Hematopoietic multipotent progenitor cell treated with erythropoietin and hydrocortisone succinate and interleukin-3 and kit ligand, for 6 days (in vitro differentiated cells): Measurements from ENCODE around the gene KAZN.

Source experiments
- DNase-seq: peaks from one replicate; pipeline ENCODE4 v3.0.0-alpha.2; 2015

Gene KAZN

DNA sequence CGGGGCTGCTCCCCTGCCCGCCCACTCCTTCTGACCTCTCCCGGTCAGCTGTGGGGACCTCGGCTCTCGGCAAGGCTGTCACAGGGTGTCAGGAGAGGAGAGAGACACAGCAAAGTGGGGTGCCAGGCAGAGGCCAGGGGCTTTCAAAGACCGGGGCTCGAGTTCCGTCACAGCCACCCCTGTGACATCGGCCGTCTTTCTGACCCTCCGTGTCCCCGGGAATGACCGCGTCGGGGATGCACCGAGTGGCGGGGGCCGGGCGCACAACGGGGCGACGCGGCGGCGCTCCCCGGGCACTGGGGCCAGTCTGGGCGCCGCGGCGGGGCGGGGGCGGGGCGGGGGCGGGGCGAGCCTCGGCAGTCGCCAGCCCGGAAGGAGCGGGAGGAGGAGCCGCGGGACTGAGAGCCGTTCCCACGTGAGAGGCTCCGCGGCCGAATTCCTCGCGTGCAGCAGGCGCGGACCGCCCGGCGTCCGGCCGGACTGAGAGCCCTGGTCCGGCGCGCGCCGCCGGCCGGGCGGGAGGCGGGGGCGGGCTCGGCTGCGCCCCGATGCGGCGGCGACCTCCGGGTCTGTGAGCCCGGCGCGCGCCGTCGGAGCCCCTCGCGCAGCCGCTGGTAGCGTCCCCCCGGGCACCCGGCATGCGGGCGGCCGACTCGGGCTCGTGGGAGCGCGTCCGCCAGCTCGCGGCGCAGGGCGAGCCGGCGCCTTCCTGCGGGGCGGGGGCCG is 325.4 kb downstream of the KAZN start:
- peak; percentile 73 for DNase-seq

DNA sequence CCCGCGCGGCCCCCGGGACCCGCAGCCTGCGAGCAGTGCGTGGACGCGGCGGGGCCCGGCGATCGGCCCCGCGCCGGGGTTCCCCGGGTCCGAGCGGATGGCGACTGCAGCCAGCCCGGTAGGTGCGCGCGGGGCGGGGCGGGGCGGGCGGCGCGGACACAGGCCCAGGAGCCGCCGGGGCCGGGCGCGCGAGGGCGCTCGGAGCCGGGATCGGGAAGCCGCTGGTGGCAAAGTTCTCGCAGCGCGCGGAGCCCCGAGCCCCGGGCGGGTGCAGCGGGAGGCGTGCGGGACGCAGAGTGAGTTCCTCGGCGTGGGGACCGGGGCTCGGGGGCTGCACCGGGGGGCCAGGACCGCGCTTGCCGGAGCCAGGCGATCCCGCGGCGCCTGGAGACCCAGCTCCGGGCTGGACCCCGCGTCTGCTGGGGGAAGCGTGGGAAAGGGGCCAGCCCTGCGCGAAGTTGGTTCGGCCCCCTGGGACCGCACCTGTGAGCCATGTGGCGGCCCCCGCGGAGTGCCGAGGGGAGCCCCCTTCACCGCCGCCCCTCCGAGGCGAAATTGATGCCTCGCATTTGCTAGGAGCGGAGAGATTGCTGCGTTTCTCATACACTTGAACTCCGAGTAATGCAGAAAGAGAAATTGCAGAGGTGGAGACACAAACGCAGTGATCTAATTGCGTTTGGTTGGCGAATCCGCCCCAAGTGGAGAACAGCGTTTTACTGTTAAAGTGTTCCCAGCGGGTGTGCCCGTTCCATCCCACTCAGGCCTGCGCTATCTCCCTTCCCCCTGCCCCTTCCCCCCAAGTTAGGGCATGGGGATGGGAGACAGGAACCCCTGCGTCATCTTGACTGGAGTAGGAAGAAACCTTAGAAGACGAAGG is 326.2 kb downstream of the KAZN start:
- peak; percentile 41 for DNase-seq

DNA sequence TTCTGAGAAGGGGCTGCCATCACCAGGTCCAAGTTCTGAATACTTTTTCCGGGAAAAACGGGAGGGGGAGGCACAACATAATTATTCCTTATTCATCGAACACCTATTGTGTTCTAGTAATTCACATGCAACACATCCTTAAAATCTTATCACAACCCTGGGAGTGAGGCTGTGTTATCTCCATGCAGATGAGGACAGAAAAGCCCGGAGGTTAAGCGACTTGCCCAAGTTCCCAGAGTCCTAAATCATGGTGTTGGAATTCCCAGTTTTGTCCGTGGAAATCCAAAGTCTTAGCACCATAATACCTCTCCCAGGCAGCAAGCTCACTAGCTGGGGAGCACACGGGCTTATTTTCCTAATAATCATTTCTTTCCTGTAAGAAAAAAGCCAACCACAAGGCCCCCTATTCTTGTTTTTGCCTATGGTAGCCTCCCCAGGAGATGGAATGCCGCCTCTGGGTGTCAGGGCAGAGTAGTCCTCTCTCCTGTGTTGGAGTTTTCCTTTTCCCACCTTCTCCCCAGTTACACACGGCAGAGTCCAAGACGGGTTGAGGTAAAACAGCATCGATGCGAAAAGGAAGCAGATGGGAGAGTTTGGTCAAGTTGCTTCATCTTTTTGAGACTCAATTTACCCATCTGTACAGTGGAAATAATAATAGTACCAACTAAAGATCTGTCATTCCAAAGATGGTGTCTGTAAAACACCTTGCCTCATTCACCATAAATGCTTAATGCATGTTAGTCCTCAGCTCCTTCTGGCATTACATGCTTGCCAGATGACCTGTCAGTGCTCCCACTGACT is 327.1 kb downstream of the KAZN start:
- no peak for DNase-seq

DNA sequence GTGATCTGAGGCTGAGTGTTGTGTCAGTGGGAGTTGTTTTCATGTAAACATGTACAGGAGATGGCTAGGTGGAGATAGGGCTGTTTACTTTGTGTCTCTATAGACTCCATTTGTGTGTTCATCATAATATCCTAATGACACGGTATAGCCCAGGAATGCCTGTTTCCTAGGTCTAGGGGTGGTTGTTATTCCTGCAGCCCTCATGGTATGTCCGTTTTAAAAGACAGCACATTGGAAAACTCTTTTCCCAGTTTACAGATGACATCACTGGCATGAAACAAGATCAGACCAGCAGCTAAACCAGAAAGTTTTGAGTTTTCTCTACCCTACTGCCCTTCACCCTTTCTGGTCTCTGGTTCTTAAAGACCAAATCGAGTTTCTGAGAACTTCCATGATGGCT is 327.7 kb downstream of the KAZN start:
- DNase-seq = no peak

DNA sequence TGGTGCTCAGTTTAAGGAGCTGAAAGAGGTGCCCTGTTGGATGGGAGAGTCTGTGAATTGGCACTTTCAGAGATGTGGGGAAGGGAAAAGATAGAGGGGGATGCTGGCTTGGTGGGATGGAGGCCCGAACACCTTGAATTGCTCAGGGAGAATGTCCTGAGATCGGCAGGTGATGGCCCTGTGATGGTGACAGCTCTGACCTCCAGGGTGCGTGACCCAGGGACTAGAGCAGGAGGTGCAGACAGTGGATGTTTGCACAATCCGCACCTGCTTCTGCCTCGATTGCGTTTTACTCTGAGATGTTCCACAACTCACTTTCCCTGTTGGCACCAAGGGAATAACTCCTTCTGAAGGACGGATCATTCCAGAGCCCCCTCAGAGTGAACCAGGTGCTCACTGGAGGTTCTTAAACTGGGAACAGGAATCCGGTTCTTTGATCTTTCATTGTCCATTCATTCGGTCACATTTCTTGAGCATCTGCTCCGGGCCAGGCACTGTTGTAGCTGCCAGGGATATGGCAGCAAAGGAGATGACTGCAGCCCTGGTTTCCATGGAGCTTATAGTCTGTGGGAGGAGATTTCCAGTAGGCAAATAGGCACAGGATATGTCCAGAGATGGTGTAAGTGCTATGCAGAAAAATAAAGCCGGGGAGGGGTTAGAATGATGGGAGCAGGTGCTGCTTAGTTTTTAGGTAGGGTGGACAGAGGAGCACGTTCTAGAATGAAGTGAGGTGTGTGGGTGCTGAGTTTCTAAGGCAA is 328.5 kb downstream of the KAZN start:
- no peak for DNase-seq

DNA sequence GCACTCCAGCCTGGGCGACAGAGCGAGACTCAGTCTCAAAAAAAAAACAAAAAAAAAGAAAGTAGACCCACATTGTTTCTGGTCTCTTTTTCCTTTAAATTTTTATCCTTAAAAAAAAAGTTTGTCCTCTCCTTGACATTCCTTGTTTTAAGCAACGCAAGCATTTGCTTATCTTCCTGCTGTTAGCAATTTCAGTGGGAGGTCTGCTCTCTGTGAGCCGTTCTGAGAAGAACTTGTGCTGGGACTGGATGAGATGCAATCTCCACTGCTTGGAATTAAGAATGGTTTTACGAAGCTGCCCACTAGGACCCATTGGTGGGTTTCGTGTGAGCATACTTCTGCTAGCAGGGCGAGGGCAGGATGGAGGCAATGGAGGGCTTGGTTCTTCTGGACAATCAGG is 329.9 kb downstream of the KAZN start:
- DNase-seq = no peak

DNA sequence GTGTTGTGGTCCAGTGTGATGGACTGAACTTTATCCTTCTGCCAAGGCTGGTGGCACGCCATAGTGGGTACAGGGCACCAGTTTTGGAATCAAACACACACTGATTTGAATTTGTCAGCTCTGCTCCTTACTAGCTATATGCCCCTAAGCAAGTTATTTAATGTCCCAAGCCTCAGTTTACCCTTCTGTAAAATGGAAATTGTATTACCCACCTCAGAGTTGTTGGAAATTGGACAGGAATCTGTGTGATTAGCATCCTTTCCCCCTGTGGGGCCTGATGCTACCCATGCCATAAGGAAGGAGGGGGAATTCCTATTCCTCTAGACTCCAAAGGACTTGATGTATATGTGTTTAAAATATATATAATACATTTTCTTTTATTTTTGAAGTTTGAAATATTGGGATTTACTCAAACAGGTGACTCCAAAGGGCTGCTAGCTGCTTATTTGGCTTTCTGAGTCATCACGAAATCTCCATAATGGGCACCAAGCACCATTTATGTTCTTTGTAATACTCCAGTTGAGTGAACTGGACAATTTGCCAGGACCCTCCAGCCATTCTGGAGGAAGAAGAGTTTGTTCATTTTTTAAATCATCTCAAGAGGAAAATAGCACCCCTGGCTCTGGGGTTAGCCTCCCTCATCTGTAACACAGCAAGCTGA is 330.5 kb downstream of the KAZN start:
- DNase-seq = no peak

DNA sequence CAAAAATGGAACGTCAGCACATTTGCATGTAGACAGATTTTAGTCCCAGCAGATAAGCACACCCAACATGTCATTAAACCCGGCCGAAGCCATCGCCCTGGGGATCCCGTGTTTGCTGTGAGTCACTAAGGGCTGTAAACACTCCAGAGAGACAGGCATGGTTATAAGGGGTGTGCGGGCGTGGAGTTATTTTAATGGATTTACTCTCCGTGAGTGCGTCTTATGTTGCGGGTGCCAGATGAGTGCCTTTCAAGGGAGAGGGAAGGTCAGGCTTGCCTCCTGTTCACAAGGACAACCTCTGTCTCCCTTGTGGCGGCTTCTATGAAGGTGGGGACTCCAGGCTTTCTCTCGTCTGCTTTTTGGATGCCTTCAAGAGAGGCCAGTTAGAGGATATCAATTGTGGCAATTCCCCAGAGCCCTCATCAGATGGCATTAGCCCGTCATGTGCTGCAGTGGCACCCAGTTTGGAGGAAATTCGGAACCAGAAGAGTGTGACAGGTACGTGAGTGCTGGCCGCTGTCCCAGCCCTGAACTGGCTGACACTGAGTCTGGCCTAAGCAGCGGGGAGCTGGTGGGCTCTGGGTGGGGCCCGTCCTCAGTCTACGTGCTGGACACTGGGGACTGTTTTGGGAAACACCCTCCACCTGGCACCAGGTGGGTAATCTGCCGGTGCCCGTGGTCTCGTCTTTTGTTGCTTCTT is 331.2 kb downstream of the KAZN start:
- no peak for DNase-seq

DNA sequence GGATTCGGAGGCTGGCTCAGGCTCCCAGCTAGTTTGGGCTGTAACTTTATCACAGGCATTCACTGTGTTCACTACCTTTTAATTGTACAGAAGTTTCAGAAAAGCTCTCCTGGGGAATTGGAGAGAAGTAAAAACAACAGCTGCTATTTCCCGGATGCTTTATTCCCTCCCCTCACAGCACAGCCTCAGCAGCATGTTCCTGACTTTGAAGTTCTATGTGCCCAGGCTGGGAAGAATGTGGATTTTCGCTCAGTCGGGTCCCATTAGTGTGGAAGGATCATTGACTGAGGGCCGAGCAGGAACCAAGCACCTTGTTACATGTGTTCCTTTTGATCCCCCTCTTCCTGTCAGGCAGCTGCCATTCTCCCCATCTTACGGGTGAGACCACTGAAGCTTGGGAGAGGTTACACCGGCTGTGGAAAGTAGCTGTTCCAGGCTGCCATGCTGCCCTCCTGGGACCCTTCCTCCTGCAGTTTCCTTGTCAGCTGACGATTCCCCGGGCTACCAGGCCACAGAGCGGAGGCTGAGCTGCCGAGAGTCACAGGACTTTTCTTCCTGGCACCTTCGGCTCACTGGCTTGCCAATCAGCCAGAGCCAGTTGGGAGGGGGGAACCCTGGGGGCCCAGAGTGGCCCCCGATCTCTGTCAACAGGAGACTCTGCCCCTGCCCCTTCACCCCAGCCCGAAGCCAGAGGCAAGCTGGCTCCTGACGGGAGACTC is 331.9 kb downstream of the KAZN start:
- no peak for DNase-seq

DNA sequence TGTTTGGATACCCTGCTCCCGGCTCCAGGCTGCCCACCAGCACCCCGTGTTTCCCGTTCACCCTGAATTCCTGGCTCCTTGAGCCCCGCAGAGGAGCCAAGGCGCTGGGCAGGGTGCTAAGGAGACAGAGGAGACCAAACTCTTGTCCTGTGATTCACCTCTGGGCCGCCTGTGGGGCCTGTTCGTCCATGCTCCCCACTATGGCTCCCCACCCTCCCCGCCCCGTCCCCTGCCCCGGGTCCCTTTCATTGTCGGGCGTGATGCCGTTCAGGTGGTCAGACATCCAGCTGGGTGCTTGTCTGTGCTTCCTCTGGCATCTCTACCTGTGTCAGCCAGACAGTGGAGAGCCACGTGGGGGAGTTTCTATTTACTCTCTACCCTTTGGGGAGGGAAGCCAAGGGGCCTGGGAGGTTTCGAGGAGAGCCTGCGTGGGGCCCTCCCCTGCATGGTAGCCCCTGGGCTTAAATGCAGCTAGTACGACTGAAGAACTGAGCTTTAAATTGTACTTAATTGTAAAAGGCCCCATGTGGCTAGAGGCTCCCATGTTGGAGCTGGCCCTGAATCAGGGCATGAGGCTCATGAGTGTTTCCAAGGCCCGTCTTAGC is 333.7 kb downstream of the KAZN start:
- DNase-seq = no peak

DNA sequence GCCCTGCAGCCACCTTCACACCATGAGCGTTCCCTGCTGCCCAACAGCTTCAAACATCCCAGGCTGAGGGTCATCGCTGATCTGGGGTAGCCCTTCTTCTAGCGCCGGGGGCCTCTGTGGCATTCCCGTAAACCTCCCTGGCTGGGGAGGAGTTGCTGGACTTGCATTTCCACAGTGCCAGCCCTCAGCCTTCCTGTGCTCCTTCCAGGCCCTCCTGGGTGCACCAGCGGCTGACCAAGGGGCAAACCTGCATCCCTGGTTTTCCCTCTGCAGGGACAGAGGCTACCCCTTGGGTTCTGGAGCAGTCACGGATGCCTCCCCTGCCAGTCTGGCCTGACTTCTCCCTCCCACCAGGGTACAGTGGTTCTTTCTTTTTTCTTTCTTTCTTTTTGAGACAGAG is 336.4 kb downstream of the KAZN start:
- DNase-seq = no peak

DNA sequence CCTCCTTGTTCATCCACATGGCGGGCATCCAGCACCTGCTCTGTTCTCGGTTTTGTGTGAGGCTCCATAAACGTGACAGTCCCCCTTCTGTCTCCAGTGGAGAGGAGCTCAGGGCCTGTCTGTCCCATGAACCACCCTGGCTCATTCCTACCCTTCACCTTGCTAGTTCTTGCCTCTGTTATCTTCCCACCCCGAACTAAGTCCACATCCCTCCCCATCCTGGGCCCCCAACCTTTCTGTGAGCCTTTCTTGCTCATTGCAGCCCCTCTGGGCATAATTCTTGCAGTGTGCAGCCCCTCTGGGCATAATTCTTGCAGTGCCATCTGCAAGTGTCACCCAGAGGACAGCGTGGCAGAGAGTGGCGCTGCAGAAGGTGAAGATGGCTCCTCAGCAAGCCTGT is 338.3 kb downstream of the KAZN start:
- no peak for DNase-seq

DNA sequence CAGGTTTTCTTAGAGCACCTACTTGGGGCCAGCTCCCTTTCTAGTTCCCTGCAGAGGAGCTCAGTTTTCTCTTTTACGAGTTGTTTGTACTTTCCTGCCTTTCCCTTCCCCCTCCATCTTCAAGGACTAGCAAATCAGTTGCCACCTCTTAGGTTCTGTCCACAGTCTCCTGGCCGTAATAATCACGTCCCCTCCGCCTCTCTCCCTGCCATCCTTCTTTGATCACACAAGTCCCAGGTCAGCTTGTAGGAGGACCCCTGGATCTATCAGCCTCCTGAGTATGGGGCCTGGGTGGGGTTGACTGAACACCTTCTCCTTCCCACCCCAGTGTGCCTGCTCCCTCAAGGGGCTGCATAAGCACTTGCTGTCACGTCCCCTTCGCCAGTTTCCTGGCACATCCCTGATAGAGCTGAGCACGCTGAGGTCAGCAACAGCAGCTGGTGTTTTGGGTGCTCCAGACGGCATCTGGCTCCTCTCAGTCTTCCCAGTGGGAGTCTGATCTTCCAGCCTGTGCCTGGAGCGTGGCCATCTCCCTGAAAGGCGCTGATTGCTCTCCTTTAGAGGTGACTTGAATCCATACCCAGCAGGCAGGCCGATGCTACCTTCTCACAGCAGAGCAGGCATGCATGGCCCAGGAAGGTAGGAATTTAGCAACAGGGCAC is 338.9 kb downstream of the KAZN start:
- no peak for DNase-seq

DNA sequence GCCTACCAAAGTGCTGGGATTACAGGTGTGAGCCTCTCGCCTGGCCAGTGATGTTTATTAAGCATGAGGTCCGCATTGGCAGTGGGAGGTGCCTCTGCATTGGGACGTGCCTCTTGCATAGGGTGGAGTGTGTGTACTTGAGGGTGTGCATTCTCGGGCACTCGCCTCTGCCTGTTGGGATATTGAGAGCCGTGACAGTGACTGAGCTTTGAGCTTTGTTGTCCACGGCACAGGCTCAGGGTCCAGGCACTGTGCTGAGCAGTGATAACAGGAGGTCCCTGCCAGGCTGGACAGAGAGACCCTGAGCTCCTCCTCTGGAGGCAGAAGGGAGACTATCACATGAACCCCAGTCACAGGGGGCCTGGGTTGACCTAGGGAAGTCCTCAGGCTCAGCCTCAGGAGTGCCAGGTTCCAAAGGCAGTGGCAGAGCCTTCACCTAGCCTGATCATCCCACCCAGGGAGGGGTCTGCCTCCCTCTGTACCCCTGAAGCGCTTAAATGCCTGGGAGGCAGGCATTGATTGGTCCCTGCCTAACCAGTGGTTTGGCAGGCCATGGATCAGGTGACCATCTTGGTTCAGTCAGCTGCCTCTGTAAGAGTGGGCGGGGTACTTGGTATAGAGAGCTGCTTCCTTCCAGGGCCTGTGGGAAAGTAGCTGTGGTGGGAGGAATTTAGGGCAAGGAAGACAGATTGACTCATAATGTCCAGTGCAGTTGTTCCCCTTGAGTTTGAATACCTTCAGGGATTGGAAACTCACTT is 341.2 kb downstream of the KAZN start:
- DNase-seq = no peak

DNA sequence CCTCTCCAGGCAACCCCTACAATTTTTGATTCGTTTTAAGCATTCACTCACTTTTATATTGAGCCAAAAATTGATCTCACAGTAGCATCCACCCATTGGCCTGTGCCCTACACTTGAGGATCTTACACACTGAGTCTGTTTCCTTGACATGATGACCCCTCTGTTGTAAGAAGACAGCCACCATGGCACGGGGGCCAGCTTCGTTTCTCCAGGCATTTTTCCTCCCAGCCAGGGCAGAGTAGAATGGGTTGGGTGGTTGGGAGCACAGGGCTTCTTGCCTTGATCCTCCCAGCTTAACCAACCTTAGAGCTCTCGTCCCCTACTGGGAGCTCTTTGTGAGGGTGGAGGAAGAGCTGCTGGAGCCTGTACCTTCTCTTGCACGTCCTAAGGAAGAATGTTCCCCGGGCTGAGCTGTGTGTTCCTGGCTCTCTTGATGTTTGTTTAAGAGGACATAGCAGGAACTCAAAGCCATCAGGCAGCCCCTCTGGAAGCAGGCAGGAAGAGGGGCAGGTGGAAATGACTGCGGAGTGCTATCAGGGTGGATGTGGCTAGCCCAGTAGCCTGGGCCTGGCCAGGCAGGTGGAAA is 341.9 kb downstream of the KAZN start:
- no peak for DNase-seq

DNA sequence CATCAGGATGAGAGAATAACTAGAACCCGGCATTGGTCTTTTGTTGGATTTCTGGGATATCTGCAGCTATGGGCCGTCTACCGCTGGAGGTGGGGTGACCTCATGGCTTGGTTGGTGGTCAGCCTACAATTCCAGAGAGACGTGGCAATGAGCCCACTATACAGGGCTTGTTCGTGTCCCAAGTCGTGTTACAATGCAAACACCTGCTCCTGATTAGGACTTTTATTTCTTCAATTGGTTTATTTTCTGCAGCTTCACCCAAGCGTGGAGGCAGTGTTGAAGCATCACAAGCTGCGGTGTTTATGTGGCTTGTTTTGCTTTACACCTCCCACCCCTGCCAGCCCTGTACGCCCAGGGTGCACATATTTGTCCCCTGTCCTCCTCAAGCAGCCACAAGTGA is 343.4 kb downstream of the KAZN start:
- DNase-seq = no peak

DNA sequence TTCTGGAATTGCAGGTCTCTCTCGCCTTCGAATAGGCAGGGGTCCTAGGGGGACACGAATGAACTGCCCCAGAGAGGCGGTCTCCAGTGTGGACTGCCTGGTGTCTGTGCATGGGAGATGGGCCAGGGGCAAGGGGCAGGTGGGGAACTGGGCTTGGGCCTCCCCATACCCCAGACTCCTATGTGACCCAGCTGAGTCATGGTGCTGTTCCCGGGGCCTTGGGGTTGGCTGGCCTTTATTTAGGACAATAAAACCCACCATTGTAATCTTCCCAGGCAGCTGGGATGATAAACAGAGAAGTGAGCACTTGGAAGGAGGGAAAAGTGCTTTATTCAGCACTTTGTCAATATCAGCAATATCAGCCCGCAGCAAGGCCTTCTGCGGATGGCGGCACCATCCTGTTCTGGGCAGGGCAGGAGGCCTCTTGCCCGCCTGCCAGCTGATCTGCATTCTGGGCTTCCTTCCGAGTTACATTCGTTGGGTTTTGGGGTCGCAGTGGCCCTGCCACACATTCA is 346.0 kb downstream of the KAZN start:
- no peak for DNase-seq
